B cell (primary cell): ENCODE results near the gene SLC9A3.

Source experiments
- CTCF ChIP-seq: fragments of 200-600 bp; IDR thresholded peaks from one replicate; pipeline ENCODE4 v1.8.0; 2022; ENCODE audit warnings: antibody characterized with exemption, mild to moderate bottlenecking
- EZH2 ChIP-seq: IDR thresholded peaks from 2 replicates; pipeline ENCODE4 v1.6.1; 2012; ENCODE audit warnings: borderline replicate concordance, low read depth, mild to moderate bottlenecking, moderate library complexity, low read length; ENCODE audit not compliant: insufficient read depth, poor library complexity, severe bottlenecking

DNA sequence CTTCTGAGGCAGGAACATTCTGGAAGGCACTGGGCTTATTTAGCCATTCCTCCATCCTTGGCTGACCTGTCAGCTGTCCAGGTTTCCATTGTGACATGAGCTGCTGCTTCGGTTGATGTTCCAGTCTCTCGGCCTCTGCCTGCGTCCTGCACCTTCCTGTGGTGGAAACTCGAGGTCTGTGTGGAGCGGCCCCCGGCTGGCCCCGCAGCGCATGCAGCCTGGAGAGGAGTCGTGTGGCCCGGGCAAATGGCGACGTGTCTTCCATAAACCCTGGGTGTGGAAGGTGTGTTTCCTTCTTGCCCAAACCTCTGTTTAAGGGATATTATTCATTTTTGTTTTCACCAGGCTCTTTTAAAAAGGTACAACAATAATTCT, 36.5 kb upstream of the SLC9A3 start:
- TF ChIP-seq CTCF = no peak
- no peak for TF ChIP-seq EZH2
